ENCODE results near the gene ITPK1. TPM values are rescaled to one million over a fixed set of nuclear protein-coding genes. Genes with fewer than 3 reads are reported as not detected.

The ITPK1 gene
- total RNA-seq, 1 experiment from 2014 or later: 133 TPM

DNA sequence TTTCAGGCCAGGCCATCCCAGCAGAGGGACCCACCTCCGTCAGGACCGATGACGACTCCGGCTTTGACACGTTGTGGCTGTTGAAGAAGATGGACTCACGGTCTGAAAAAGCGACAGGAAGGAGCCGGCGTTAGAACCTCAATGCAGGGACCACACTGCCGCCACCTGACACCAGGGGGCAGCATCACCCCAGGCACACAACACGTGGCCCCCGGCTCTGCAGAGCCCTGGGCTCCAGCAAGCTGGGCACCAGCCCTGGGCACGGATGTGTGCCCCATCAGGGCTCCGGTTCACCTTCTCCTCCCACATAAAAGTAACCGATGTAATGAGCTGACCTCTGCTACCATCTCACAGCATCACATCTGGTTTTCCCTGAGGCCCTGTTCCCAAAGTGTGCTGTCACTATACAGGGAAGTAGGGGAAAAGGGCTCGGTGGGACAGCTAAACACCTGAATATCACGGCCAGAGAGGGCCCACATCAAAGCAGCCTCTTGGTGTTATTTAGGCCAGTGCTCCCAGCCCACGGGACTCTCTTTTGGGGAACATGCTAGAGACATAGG lies 163.7 kb downstream of the ITPK1 start:
- peak; percentile 62 for DNase-seq (ENCODE audit: unreplicated experiment)
- peaks cover 62% of the 10 kb centered on the region for H3K36me3 Mint-ChIP-seq (ENCODE audit: insufficient read depth, unreplicated experiment)
- ChIA-PET CTCF (interaction anchor here (0.5 to 5.5 kb wide), 31 partner anchors 8 to 989 kb away, joined by 3 to 74 read pairs (median 4); partner anchors contain the start of genes GON7, ITPK1 and UBR7), POLR2A (interaction anchor here (0.6 to 1.3 kb wide), 6 partner anchors 47 to 187 kb away, joined by 3 read pairs; no protein-coding TSS in a partner anchor)
- no TSS peak for BruUV-seq (replicated peaks)
- peaks cover 8% of the 10 kb centered on the region for H3K4me1 Mint-ChIP-seq (ENCODE audit: insufficient read depth, unreplicated experiment)
- TF ChIP-seq, protein P1, sequence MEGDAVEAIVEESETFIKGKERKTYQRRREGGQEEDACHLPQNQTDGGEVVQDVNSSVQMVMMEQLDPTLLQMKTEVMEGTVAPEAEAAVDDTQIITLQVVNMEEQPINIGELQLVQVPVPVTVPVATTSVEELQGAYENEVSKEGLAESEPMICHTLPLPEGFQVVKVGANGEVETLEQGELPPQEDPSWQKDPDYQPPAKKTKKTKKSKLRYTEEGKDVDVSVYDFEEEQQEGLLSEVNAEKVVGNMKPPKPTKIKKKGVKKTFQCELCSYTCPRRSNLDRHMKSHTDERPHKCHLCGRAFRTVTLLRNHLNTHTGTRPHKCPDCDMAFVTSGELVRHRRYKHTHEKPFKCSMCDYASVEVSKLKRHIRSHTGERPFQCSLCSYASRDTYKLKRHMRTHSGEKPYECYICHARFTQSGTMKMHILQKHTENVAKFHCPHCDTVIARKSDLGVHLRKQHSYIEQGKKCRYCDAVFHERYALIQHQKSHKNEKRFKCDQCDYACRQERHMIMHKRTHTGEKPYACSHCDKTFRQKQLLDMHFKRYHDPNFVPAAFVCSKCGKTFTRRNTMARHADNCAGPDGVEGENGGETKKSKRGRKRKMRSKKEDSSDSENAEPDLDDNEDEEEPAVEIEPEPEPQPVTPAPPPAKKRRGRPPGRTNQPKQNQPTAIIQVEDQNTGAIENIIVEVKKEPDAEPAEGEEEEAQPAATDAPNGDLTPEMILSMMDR (IDR thresholded peaks at IDR 0.05; ENCODE audit: unreplicated experiment): peak; percentile 90
- no peak overlapping the region for H3K27ac Mint-ChIP-seq (ENCODE audit: low read depth, unreplicated experiment)
- no peaks in the 10 kb centered on the region for H3K27me3 Mint-ChIP-seq (ENCODE audit: insufficient read depth, unreplicated experiment)
- no peak overlapping the region for H3K4me3 Mint-ChIP-seq (ENCODE audit: unreplicated experiment)
- intact Hi-C loops (cut with micrococcal nuclease): loop anchor here (1.0 kb wide), 3 partner anchors 161 to 226 kb away; no protein-coding TSS in a partner anchor
- no peaks in the 10 kb centered on the region for H3K9me3 Mint-ChIP-seq (ENCODE audit: unreplicated experiment)

DNA sequence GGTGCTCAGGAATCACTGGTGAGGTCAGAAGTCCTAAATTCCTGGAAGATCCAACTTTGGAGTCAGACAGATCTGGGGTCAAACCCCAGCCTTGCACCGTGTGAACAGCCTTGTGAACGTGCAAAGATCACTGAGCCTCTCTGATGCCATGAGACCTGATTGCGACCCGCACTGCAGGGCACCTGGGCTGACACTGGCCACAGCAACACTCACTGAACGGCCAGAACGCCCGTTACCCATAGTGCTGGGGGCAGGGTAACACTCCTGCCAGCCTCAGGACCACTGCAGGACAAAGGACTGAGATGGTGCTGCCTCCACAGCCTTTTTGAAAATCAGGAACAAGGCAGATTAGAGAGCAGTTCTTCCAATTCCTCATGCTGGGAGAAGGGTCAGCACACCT lies 164.5 kb downstream of the ITPK1 start:
- no peak for DNase-seq (ENCODE audit: unreplicated experiment)
- Mint-ChIP-seq H3K27me3 (ENCODE audit: insufficient read depth, unreplicated experiment) (no peaks in the 10 kb centered on the region), H3K9me3 (ENCODE audit: unreplicated experiment) (no peaks in the 10 kb centered on the region), H3K36me3 (ENCODE audit: insufficient read depth, unreplicated experiment) (peaks cover 63% of the 10 kb centered on the region), H3K4me1 (ENCODE audit: insufficient read depth, unreplicated experiment) (peaks cover 15% of the 10 kb centered on the region), H3K4me3 (ENCODE audit: unreplicated experiment) (no peak overlapping the region), H3K27ac (ENCODE audit: low read depth, unreplicated experiment) (no peak overlapping the region)
- CTCF ChIA-PET: interaction anchor here (0.8 to 5.5 kb wide), 11 partner anchors 8 to 990 kb away, joined by 3 to 74 read pairs (median 6); partner anchors contain the start of genes GON7, ITPK1 and UBR7
- intact Hi-C loops (cut with micrococcal nuclease): no loop called here
- POLR2A ChIA-PET: interaction anchor here (1.2 to 1.3 kb wide), 2 partner anchors 92 to 162 kb away, joined by 3 read pairs; no protein-coding TSS in a partner anchor
- no TSS peak for BruUV-seq (replicated peaks)
- TF ChIP-seq, protein P1 (IDR thresholded peaks at IDR 0.05; ENCODE audit: unreplicated experiment): no peak

DNA sequence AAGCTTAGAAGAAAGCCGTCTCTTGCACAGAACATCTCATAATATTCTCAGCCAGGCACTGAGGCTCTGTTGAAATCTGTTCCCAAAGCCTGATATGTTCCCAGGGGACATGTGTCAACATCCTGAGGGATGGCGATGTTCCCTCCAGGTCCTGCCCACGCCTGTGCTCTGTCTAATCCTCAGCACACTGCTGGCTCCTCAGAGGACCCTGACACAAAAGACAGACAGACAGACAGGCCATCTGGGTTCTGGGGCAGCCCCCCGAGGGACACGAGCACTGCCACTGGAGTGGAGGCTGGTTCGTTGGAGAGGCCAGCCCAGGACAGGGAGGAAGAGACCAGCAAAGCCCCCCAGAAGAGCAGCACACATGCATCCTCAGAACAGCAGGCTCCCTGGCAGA lies 165.0 kb downstream of the ITPK1 start:
- no peak overlapping the region for H3K4me3 Mint-ChIP-seq (ENCODE audit: unreplicated experiment)
- no peaks in the 10 kb centered on the region for H3K9me3 Mint-ChIP-seq (ENCODE audit: unreplicated experiment)
- intact Hi-C loops (cut with micrococcal nuclease): no loop called here
- ChIA-PET POLR2A (no interaction called here), CTCF (no interaction called here)
- DNase-seq (ENCODE audit: unreplicated experiment): no peak
- no peaks in the 10 kb centered on the region for H3K27me3 Mint-ChIP-seq (ENCODE audit: insufficient read depth, unreplicated experiment)
- H3K36me3 Mint-ChIP-seq (ENCODE audit: insufficient read depth, unreplicated experiment): peaks cover 62% of the 10 kb centered on the region
- no peak overlapping the region for H3K27ac Mint-ChIP-seq (ENCODE audit: low read depth, unreplicated experiment)
- BruUV-seq (replicated peaks): no TSS peak
- TF ChIP-seq, protein P1 (IDR thresholded peaks at IDR 0.05; ENCODE audit: unreplicated experiment): no peak
- peaks cover 17% of the 10 kb centered on the region for H3K4me1 Mint-ChIP-seq (ENCODE audit: insufficient read depth, unreplicated experiment)

DNA sequence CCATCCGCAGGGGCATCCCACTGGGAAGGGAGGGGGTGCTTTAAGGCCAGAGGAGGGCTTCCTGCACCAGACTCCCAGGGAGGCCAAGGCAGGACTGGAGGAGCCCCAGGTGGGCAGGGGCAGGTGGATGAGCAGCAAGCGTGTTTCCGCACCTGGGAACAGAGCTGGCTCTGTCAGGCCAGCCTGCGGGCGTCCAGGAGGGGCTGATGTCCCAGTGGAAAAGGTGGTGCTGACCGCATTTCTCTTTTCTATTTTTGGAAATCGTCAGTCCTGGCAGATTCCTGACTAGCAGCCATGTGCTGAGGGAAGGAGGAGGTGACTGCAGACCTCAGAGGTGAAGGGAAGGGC lies 165.6 kb downstream of the ITPK1 start:
- TF ChIP-seq, protein P1 (IDR thresholded peaks at IDR 0.05; ENCODE audit: unreplicated experiment): no peak
- no peak for DNase-seq (ENCODE audit: unreplicated experiment)
- intact Hi-C loops (cut with micrococcal nuclease): no loop called here
- no peaks in the 10 kb centered on the region for H3K27me3 Mint-ChIP-seq (ENCODE audit: insufficient read depth, unreplicated experiment)
- H3K36me3 Mint-ChIP-seq (ENCODE audit: insufficient read depth, unreplicated experiment): peaks cover 62% of the 10 kb centered on the region
- peaks cover 17% of the 10 kb centered on the region for H3K4me1 Mint-ChIP-seq (ENCODE audit: insufficient read depth, unreplicated experiment)
- ChIA-PET POLR2A (no interaction called here), CTCF (interaction anchor here (0.7 kb wide), 1 partner anchor 871 kb away, joined by 3 read pairs; no protein-coding TSS in a partner anchor)
- no peak overlapping the region for H3K4me3 Mint-ChIP-seq (ENCODE audit: unreplicated experiment)
- no peaks in the 10 kb centered on the region for H3K9me3 Mint-ChIP-seq (ENCODE audit: unreplicated experiment)
- no peak overlapping the region for H3K27ac Mint-ChIP-seq (ENCODE audit: low read depth, unreplicated experiment)
- no TSS peak for BruUV-seq (replicated peaks)

Measured in MCF 10A (cell line).